HepG2 (cell line): ENCODE data around the gene CCNA2.
A peak's percentile ranks its signal among the peaks of the same experiment; 100 is the strongest.

Experiments used
- ARNTL ChIP-seq: sonication (generic); formaldehyde crosslinking; IDR thresholded peaks from 2 replicates; pipeline ENCODE4 v1.4.0; 2020; ENCODE audit warnings: mild to moderate bottlenecking, missing genetic modification reagents
- FOXM1 ChIP-seq: sonication (generic); formaldehyde crosslinking; IDR thresholded peaks from 2 replicates; pipeline ENCODE4 v1.5.0; 2020; ENCODE audit warnings: missing genetic modification reagents
- PPARG ChIP-seq: conservative IDR thresholded peaks from 2 replicates; pipeline ENCODE4 v1.6.1; 2016; ENCODE audit warnings: missing biosample characterization, missing genetic modification reagents
- SRSF4 ChIP-seq: fragments of 200-400 bp; formaldehyde crosslinking; IDR thresholded peaks from one replicate; pipeline ENCODE4 v1.6.1; 2018; ENCODE audit warnings: mild to moderate bottlenecking, low read depth, low read length, moderate library complexity; ENCODE audit not compliant: poor library complexity, severe bottlenecking
- ZNF432 ChIP-seq: sonication (generic); formaldehyde crosslinking; IDR thresholded peaks from 2 replicates; pipeline ENCODE4 v1.5.0; 2020; ENCODE audit warnings: missing genetic modification reagents, mild to moderate bottlenecking, borderline replicate concordance
- ZNF737 ChIP-seq: sonication (generic); formaldehyde crosslinking; IDR thresholded peaks from 2 replicates; pipeline ENCODE4 v1.5.0; 2020; ENCODE audit warnings: missing genetic modification reagents, mild to moderate bottlenecking, borderline replicate concordance

- no peak; the same call in 1 of the 2 replicates for TF ChIP-seq ARNTL
- TF ChIP-seq FOXM1 (CRISPR knock-in tag): peak; percentile 100
- no peak for TF ChIP-seq SRSF4
- TF ChIP-seq PPARG (CRISPR knock-in tag): 0 out of 2 replicates have a peak, but pooled peaks have one; percentile 16
- TF ChIP-seq ZNF432 (CRISPR knock-in tag): no peak
- no peak for TF ChIP-seq ZNF737 (CRISPR knock-in tag)
Measured at GRCh38 chr4:121823505-121824170, at the start of gene CCNA2.
